Measurements from ENCODE around the gene PKNOX2.

- TF ChIP-seq FOXM1 (IDR thresholded peaks at IDR 0.05; ENCODE audit: low read depth, low read length) (no peak), CTCF (IDR thresholded peaks at IDR 0.05 in 2 of 3, conservative IDR thresholded peaks at IDR 0.05 in 1 of 3; ENCODE audit: control insufficient read depth in 2 of 3, extremely low read depth in 1 of 3, insufficient read depth in 1 of 3, low read depth in 3 of 3, low read length in 3 of 3) (no peak), SRF (IDR thresholded peaks at IDR 0.05; ENCODE audit: low read depth in 2 of 2, low read length in 2 of 2) (no peak), JUNB (IDR thresholded peaks at IDR 0.05) (no peak), EZH2 (IDR thresholded peaks at IDR 0.05; ENCODE audit: borderline replicate concordance, control insufficient read depth, low read depth, low read length) (no peak)
Measured at GRCh38 chr11:125293596-125293995, 129.0 kb downstream of the PKNOX2 start.

All from GM12878 (cell line).